SU-DHL-6 (cell line): ENCODE results near the gene C12orf56.

Source experiments
- CTCF ChIP-seq: fragments of 200-600 bp; sonication (generic); IDR thresholded peaks from one replicate; pipeline ENCODE4 v1.5.1; 2017; ENCODE audit warnings: antibody characterized with exemption, mild to moderate bottlenecking, low read length, moderate library complexity; ENCODE audit not compliant: insufficient read depth, poor library complexity, severe bottlenecking
- EZH2phosphoT487 ChIP-seq: fragments of 200-600 bp; sonication (generic), shearing (Covaris generic); conservative IDR thresholded peaks from 2 replicates; pipeline ENCODE4 v1.6.1; 2018; ENCODE audit warnings: mild to moderate bottlenecking, antibody characterized with exemption, low read length, moderate library complexity, mixed read lengths

GRCh38 chr12:64392221-64392620 lies 1.7 kb upstream of the C12orf56 start:
- TF ChIP-seq CTCF (peak; percentile 21), EZH2phosphoT487 (no peak)
